GM23338 (cell line): ENCODE results near the gene AMPH. TPM values are rescaled to one million over a fixed set of nuclear protein-coding genes. Genes with fewer than 3 reads are reported as not detected.

Source experiments
- ATAC-seq: fragments of 200-7000 bp; cut with Tn5 transposase; 3 replicates; pipeline ENCODE4 v1.9.1; 2020
- DNase-seq: peaks from one replicate; pipeline ENCODE4 v3.0.0-alpha.2; 2015; ENCODE audit warnings: low spot score
- H2AFZ ChIP-seq: fragments of 200-600 bp; sonication (generic); 2 replicates; pipeline ENCODE4 v1.8.0; 2016; ENCODE audit warnings: antibody characterized with exemption, mild to moderate bottlenecking, moderate library complexity
- H3F3A ChIP-seq: fragments of 200-600 bp; sonication (generic); replicated peaks from 2 replicates; pipeline ENCODE4 v1.8.0; 2017; ENCODE audit warnings: antibody characterized with exemption, mixed run types, low read depth
- H3K27ac ChIP-seq: fragments of 200-600 bp; sonication (generic); 2 replicates; pipeline ENCODE4 v1.6.1; 2016; ENCODE audit warnings: low read depth
- H3K27me3 ChIP-seq: fragments of 200-600 bp; sonication (generic); 2 replicates; pipeline ENCODE4 v1.8.0; 2016; ENCODE audit warnings: mild to moderate bottlenecking, mixed run types, moderate library complexity; ENCODE audit not compliant: insufficient read depth
- H3K36me3 ChIP-seq: fragments of 200-600 bp; sonication (generic); 2 replicates; pipeline ENCODE4 v1.8.0; 2016; ENCODE audit warnings: mild to moderate bottlenecking; ENCODE audit not compliant: insufficient read depth
- H3K4me1 ChIP-seq: fragments of 200-600 bp; sonication (generic); 2 replicates; pipeline ENCODE4 v1.8.0; 2016; ENCODE audit warnings: mild to moderate bottlenecking, moderate library complexity; ENCODE audit not compliant: insufficient read depth
- H3K4me2 ChIP-seq: fragments of 200-600 bp; sonication (generic); 2 replicates; pipeline ENCODE4 v1.7.1; 2017; ENCODE audit warnings: mixed run types
- H3K4me3 ChIP-seq: fragments of 200-600 bp; sonication (generic); 2 replicates; pipeline ENCODE4 v1.6.1; 2016; ENCODE audit warnings: mixed run types
- H3K79me2 ChIP-seq: fragments of 200-600 bp; sonication (generic); replicated peaks from 2 replicates; pipeline ENCODE4 v1.8.0; 2017; ENCODE audit warnings: mild to moderate bottlenecking; ENCODE audit not compliant: insufficient read depth
- H3K9me2 ChIP-seq: fragments of 200-600 bp; sonication (generic); 2 replicates; pipeline ENCODE4 v1.8.0; 2017; ENCODE audit not compliant: insufficient read depth
- H4K20me1 ChIP-seq: fragments of 200-600 bp; sonication (generic); replicated peaks from 2 replicates; pipeline ENCODE4 v1.8.0; 2017; ENCODE audit warnings: mild to moderate bottlenecking; ENCODE audit not compliant: insufficient read depth
- H3K27ac Mint-ChIP-seq: 2 replicates; pipeline ENCODE4 v1.8.0; 2020; ENCODE audit warnings: inconsistent platforms, mild to moderate bottlenecking, moderate library complexity, mixed read lengths
- H3K27me3 Mint-ChIP-seq: 3 replicates; pipeline ENCODE4 v1.8.0; 2022; ENCODE audit warnings: low read depth, mild to moderate bottlenecking, moderate library complexity, mixed read lengths, inconsistent platforms; ENCODE audit not compliant: insufficient read depth, poor library complexity
- H3K36me3 Mint-ChIP-seq: 3 replicates; pipeline ENCODE4 v1.8.0; 2021; ENCODE audit warnings: low read depth, mild to moderate bottlenecking, inconsistent platforms, moderate library complexity, mixed read lengths
- H3K4me1 Mint-ChIP-seq: 3 replicates; pipeline ENCODE4 v1.8.0; 2020; ENCODE audit warnings: mild to moderate bottlenecking, inconsistent platforms, mixed read lengths
- H3K4me3 Mint-ChIP-seq: 3 replicates; pipeline ENCODE4 v1.8.0; 2021; ENCODE audit warnings: moderate library complexity, mild to moderate bottlenecking, inconsistent platforms, mixed read lengths
- H3K9me3 Mint-ChIP-seq: 3 replicates; pipeline ENCODE4 v1.8.0; 2020; ENCODE audit warnings: moderate library complexity, mild to moderate bottlenecking, inconsistent platforms, mixed read lengths
- CREB1 ChIP-seq: fragments of 250-450 bp; sonication (Bioruptor Pico); IDR thresholded peaks from 2 replicates; pipeline ENCODE4 v1.5.0; 2020; ENCODE audit warnings: low read depth, mild to moderate bottlenecking, moderate library complexity
- CTCF ChIP-seq, 2 experiments: fragments of 200-600 bp in 1 of 2; sonication (generic) in 1 of 2; conservative IDR thresholded peaks; 2 replicates each; pipeline versions ENCODE4 v1.5.1 to v1.6.1; 2016 to 2017; ENCODE audit warnings: antibody characterized with exemption in 2 of 2, low read depth in 2 of 2, mild to moderate bottlenecking in 2 of 2, moderate library complexity in 1 of 2
- EZH2 ChIP-seq: fragments of 200-600 bp; sonication (generic); IDR thresholded peaks from one replicate; pipeline ENCODE4 v1.8.0; 2017; ENCODE audit warnings: antibody characterized with exemption, mild to moderate bottlenecking, low read depth; ENCODE audit not compliant: unreplicated experiment
- EZH2phosphoT487 ChIP-seq: fragments of 200-600 bp; sonication (generic); IDR thresholded peaks from one replicate; pipeline ENCODE4 v1.8.1; 2018; ENCODE audit warnings: antibody characterized with exemption; ENCODE audit not compliant: unreplicated experiment
- POLR2AphosphoS5 ChIP-seq: IDR thresholded peaks from 2 replicates; pipeline ENCODE4 v1.6.1; 2016; ENCODE audit warnings: antibody characterized with exemption, low read depth
- STAT1 ChIP-seq: IDR thresholded peaks from one replicate; pipeline ENCODE4 v1.6.1; 2016; ENCODE audit warnings: antibody characterized with exemption; ENCODE audit not compliant: unreplicated experiment
- ZNF331 ChIP-seq: fragments of 250-450 bp; sonication (Bioruptor Pico); IDR thresholded peaks from 2 replicates; pipeline ENCODE4 v1.5.0; 2020; ENCODE audit warnings: low read depth, mild to moderate bottlenecking, moderate library complexity
- ZNF462 ChIP-seq: fragments of 250-450 bp; sonication (Bioruptor Pico); IDR thresholded peaks from 2 replicates; pipeline ENCODE4 v1.5.0; 2020; ENCODE audit warnings: mild to moderate bottlenecking, moderate library complexity
- polyA plus RNA-seq: library from polyadenylated mRNA; unstranded; fragments of >200 nt; fragmentation: Nextera tagmentation; extraction: Ambion mirVana; gene quantifications from 2 replicates; pipeline ENCODE4 v1.2.1, GENCODE V29; 2016
- total RNA-seq: library from RNA; depleted of rRNA; stranded (reverse); fragments of >200 nt; shearing (Covaris generic); gene quantifications from 2 replicates; pipeline ENCODE4 v1.2.3, GENCODE V29; 2014

Gene AMPH
- total and polyA plus RNA-seq, 2 experiments from 2014 or later, result 4.8 to 10.2 TPM

- TF ChIP-seq ZNF462 (CRISPR knock-in tag) (no peak), ZNF331 (no peak), CREB1 (CRISPR knock-in tag) (no peak), EZH2 (no peak)
Observed at GRCh38 chr7:38524786-38525185, 106.4 kb downstream of the AMPH start (continued).

GRCh38 chr7:38520741-38521140 lies 110.4 kb downstream of the AMPH start:
- Mint-ChIP-seq H3K36me3 (peaks cover 8% of the 10 kb centered on the region), H3K4me3 (no peak overlapping the region), H3K9me3 (peaks cover 14% of the 10 kb centered on the region), H3K4me1 (no peaks in the 10 kb centered on the region), H3K27me3 (peaks cover 1% of the 10 kb centered on the region), H3K27ac (no peak overlapping the region)
- DNase-seq (no peak), ATAC-seq (no peak)
- Histone ChIP-seq H3K9me2 (no peaks in the 10 kb centered on the region), H2AFZ (no peak overlapping the region), H3K27ac (no peak overlapping the region), H3K4me1 (no peaks in the 10 kb centered on the region), H3K4me3 (no peak overlapping the region), H3K36me3 (0 out of 2 replicates have a peak, but pooled peaks cover 6% of the 10 kb centered on the region), H3F3A (no peaks in the 10 kb centered on the region), H3K4me2 (no peak overlapping the region), H3K79me2 (no peaks in the 10 kb centered on the region), H4K20me1 (no peaks in the 10 kb centered on the region), H3K27me3 (no peaks in the 10 kb centered on the region)
- TF ChIP-seq CTCF (conservative IDR thresholded peaks at IDR 0.05; ENCODE audit: low read depth in 2 of 2), result no peak
- no peak for TF ChIP-seq CREB1 (CRISPR knock-in tag)
- TF ChIP-seq EZH2phosphoT487, result no peak
- TF ChIP-seq POLR2AphosphoS5, result no peak
- TF ChIP-seq STAT1, result no peak
